Activated CD4-positive, alpha-beta T cell treated with anti-CD3 and anti-CD28 coated beads, Interleukin-2, Interleukin-4, amounts not matched to agents 100 ng/mL and 50 ng/mL, durations not matched to agents 16 hours and 8 hours (primary cell): Measurements from ENCODE around the gene SFXN4.

Experiments used
- DNase-seq: peaks from one replicate; pipeline ENCODE4 v3.0.0-alpha.2; 2020; ENCODE audit warnings: low spot score

SFXN4 gene

GRCh38 chr10:119165171-119166117, at the start of gene SFXN4:
TSS of gene SFXN4 (minus strand) at chr10:119165714. CDS start at chr10:119165647, 67 bp downstream.
- peak; percentile 82 for DNase-seq

- peak; percentile 37 for DNase-seq
These were observed 46.3 kb upstream of the SFXN4 start for GRCh38 chr10:119211625-119212441.

GRCh38 chr10:119211176-119211575, 45.7 kb upstream of the SFXN4 start:
- no peak for DNase-seq

GRCh38 chr10:119210633-119211032, 45.1 kb upstream of the SFXN4 start:
- DNase-seq = no peak

GRCh38 chr10:119209736-119210355, 44.3 kb upstream of the SFXN4 start:
- no peak for DNase-seq

- peak; percentile 54 for DNase-seq
These were observed 43.7 kb upstream of the SFXN4 start for GRCh38 chr10:119209035-119209735.

GRCh38 chr10:119208553-119208940, 43.0 kb upstream of the SFXN4 start:
- DNase-seq = peak; percentile 60

GRCh38 chr10:119207713-119208552, 42.4 kb upstream of the SFXN4 start:
- DNase-seq = peak; percentile 37

- DNase-seq = peak; percentile 96
These were observed 41.8 kb upstream of the SFXN4 start, which contains the start of gene GRK5 for GRCh38 chr10:119207366-119207666. TSS of gene GRK5 (plus strand) at chr10:119207571. CDS start at chr10:119207918, 347 bp downstream.

GRCh38 chr10:119206603-119207365, 41.3 kb upstream of the SFXN4 start:
- DNase-seq = peak; percentile 61

- peak; percentile 69 for DNase-seq
These were observed 40.5 kb upstream of the SFXN4 start for GRCh38 chr10:119205894-119206602.

GRCh38 chr10:119203006-119203405, 37.5 kb upstream of the SFXN4 start:
- DNase-seq = no peak

GRCh38 chr10:119201233-119201632, 35.7 kb upstream of the SFXN4 start:
- DNase-seq = no peak

- peak; percentile 60 for DNase-seq
These were observed 33.9 kb upstream of the SFXN4 start for GRCh38 chr10:119199231-119199992.

- peak; percentile 27 for DNase-seq
These were observed 32.9 kb upstream of the SFXN4 start for GRCh38 chr10:119198438-119198837.

- DNase-seq = peak; percentile 24
These were observed 32.4 kb upstream of the SFXN4 start for GRCh38 chr10:119197921-119198320.

- no peak for DNase-seq
These were observed 26.4 kb upstream of the SFXN4 start for GRCh38 chr10:119191881-119192280.

GRCh38 chr10:119190954-119191785, 25.7 kb upstream of the SFXN4 start:
- no peak for DNase-seq
